Lower lobe of right lung (tissue), 2 donors: ENCODE measurements around the gene LTC4S. TPM values are rescaled to one million over a fixed set of nuclear protein-coding genes. Genes with fewer than 3 reads are reported as not detected.
"Not testable (repeated sequence)": the region's sequence is repeated elsewhere in the genome, so short reads cannot be mapped to it uniquely, and the experiment has no call there.

Experiments used
- ATAC-seq, 2 donors: fragments of 200-7000 bp; cut with Tn5 transposase; one replicate each; pipeline ENCODE4 v1.9.1; 2020 to 2022; ENCODE audit warnings: mild to moderate bottlenecking in 2 of 2, moderate library complexity in 2 of 2
- DNase-seq: peaks from one replicate; pipeline ENCODE4 v3.0.0-alpha.2; 2020
- H3K27ac ChIP-seq: fragments of 200-600 bp; one replicate; pipeline ENCODE4 v1.8.0; 2022
- H3K27me3 ChIP-seq: fragments of 200-600 bp; one replicate; pipeline ENCODE4 v1.8.0; 2022; ENCODE audit warnings: low read depth
- H3K36me3 ChIP-seq: fragments of 200-600 bp; one replicate; pipeline ENCODE4 v1.8.0; 2022; ENCODE audit warnings: mild to moderate bottlenecking
- H3K4me1 ChIP-seq: fragments of 200-600 bp; one replicate; pipeline ENCODE4 v1.8.0; 2022
- H3K4me3 ChIP-seq: fragments of 200-600 bp; one replicate; pipeline ENCODE4 v1.8.0; 2022; ENCODE audit warnings: mild to moderate bottlenecking
- H3K9me3 ChIP-seq: fragments of 200-600 bp; one replicate; pipeline ENCODE4 v1.8.0; 2022
- CTCF ChIP-seq: fragments of 200-600 bp; IDR thresholded peaks from one replicate; pipeline ENCODE4 v1.8.0; 2022; ENCODE audit warnings: antibody characterized with exemption, mild to moderate bottlenecking
- intact Hi-C: fragments of 100-400 bp; cut with DNase I; formaldehyde crosslinking; loops from one replicate; pipeline ENCODE4 v1.11.0; 2022
- total RNA-seq: library from RNA; stranded (reverse); fragmentation: NEBNext Ultra II Directional; extraction: Animal tissue kit (Norgen Biotek cat#: 25700); gene quantifications from one replicate; pipeline ENCODE4 v1.2.1, GENCODE V29; 2021
- donor health status: DM: no; HTN: yes; CAD: no; lungs with severe emphysema.

Gene LTC4S
- total RNA-seq, 1 donor from 2014 or later, result 20.1 TPM

GRCh38 chr5:179833056-179833708 lies 39.4 kb downstream of the LTC4S start:
- H3K9me3 ChIP-seq, result no peaks in the 10 kb centered on the region
- TF ChIP-seq CTCF, result no peak
- no peak for ATAC-seq
- no peak overlapping the region for H3K27ac ChIP-seq
- no peak for DNase-seq
- peaks cover 22% of the 10 kb centered on the region for H3K4me1 ChIP-seq
- peaks cover 95% of the 10 kb centered on the region for H3K36me3 ChIP-seq
- H3K4me3 ChIP-seq, result no peak overlapping the region
- no peaks in the 10 kb centered on the region for H3K27me3 ChIP-seq
- intact Hi-C loops, result no loop called here

DNA sequence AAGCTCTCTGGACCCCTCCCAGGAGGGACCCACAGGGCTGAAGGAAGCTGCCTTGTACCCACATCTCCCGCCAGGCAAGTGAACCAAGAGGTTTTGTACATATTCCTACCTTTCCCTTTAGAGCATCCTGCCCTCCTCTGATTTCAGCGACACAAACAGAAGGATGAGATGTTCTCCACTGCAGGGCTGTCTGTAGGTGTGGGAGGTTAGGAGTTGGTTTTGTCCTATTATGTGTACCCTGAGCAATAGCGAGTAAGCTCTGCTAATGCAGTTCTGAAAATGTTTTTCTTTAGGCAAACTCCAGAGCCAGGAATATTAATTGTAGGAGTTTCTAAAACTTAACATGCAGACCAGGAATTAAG lies 39.9 kb downstream of the LTC4S start:
- DNase-seq (no peak), ATAC-seq (no peak)
- H3K27me3 ChIP-seq, result no peaks in the 10 kb centered on the region
- H3K27ac ChIP-seq, result no peak overlapping the region
- intact Hi-C loops, result no loop called here
- H3K9me3 ChIP-seq, result no peaks in the 10 kb centered on the region
- H3K4me3 ChIP-seq, result no peak overlapping the region
- H3K36me3 ChIP-seq, result peaks cover 95% of the 10 kb centered on the region
- peaks cover 21% of the 10 kb centered on the region for H3K4me1 ChIP-seq
- TF ChIP-seq CTCF, result no peak

DNA sequence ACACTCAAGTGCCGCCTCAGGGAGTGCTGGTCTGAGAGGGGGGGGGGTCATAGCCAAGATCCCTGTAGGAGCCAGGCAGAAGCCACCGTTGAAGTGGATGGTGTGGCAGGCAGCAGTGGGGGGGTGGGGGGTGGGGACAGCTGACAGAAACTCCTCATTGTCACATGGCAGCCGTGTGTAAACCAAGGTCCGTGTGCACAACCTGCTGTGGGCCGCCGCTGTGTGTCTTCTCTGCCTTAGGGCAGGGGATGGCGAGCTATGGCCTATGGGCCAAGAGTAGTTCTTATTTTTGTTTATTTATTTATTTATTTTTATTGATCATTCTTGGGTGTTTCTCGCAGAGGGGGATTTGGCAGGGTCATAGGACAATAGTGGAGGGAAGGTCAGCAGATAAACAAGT lies 40.3 kb downstream of the LTC4S start:
- no peak overlapping the region for H3K4me3 ChIP-seq
- no peaks in the 10 kb centered on the region for H3K27me3 ChIP-seq
- no peak overlapping the region for H3K27ac ChIP-seq
- peaks cover 21% of the 10 kb centered on the region for H3K4me1 ChIP-seq
- intact Hi-C loops, result no loop called here
- peaks cover 93% of the 10 kb centered on the region for H3K36me3 ChIP-seq
- DNase-seq (no peak), ATAC-seq (no peak)
- no peaks in the 10 kb centered on the region for H3K9me3 ChIP-seq
- TF ChIP-seq CTCF, result no peak

DNA sequence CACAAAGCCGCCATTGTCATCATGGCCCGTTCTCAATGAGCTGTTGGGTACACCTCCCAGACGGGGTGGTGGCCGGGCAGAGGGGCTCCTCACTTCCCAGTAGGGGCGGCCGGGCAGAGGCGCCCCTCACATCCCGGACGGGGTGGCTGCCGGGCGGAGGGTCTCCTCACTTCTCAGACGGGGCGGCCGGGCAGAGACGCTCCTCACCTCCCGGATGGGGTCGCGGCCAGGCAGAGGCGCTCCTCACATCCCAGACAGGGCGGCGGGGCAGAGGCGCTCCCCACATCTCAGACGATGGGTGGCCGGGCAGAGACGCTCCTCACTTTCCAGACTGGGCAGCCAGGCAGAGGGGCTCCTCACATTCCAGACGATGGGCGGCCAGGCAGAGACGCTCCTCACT lies 41.1 kb downstream of the LTC4S start:
- Histone ChIP-seq H3K4me1 (peaks cover 21% of the 10 kb centered on the region), H3K36me3 (peaks cover 93% of the 10 kb centered on the region)
- H3K27me3 ChIP-seq, H3K27ac ChIP-seq, H3K9me3 ChIP-seq, H3K4me3 ChIP-seq, intact Hi-C loops, DNase-seq, ATAC-seq: not testable (repeated sequence)

GRCh38 chr5:179836225-179837019 lies 42.6 kb downstream of the LTC4S start:
- DNase-seq (no peak), ATAC-seq (peak; percentile 52 to 55)
- peak overlapping the region; percentile 6 for H3K27ac ChIP-seq
- no peaks in the 10 kb centered on the region for H3K27me3 ChIP-seq
- H3K4me3 ChIP-seq, result no peak overlapping the region
- H3K9me3 ChIP-seq, result no peaks in the 10 kb centered on the region
- TF ChIP-seq CTCF, result no peak
- intact Hi-C loops, result no loop called here
- H3K4me1 ChIP-seq, result peaks cover 21% of the 10 kb centered on the region
- peaks cover 93% of the 10 kb centered on the region for H3K36me3 ChIP-seq
